Cardiac fibroblast (primary cell): ENCODE measurements around the gene FAM3C.
"Not testable (repeated sequence)": the region's sequence is repeated elsewhere in the genome, so short reads cannot be mapped to it uniquely, and the experiment has no call there.

Experiments
- DNase-seq, 2 donors: peaks; one replicate each; pipeline versions ENCODE4 v3.0.0 to v3.0.0-alpha.2; 2010; ENCODE audit warnings: low read depth in 2 of 2
- H3K4me3 ChIP-seq, 2 donors: replicated peaks in 1 of 2; 1 replicate in 1 of 2; 2 replicates in 1 of 2; pipeline ENCODE4 v1.5.1; 2011; ENCODE audit warnings: low read depth in 2 of 2, low read length in 2 of 2, mild to moderate bottlenecking in 2 of 2, moderate library complexity in 1 of 2
- CTCF ChIP-seq: IDR thresholded peaks from one replicate; pipeline ENCODE4 v1.5.1; 2011; ENCODE audit warnings: low read depth, mild to moderate bottlenecking, low read length, inconsistent platforms

The FAM3C gene

GRCh38 chr7:121328508-121329190 lies 67.5 kb downstream of the FAM3C start, which contains the start of gene WNT16:
Gene WNT16 (plus strand): TSS chr7:121329000. CDS start chr7:121329293, 293 bp downstream.
- TF ChIP-seq CTCF: no peak
- H3K4me3 ChIP-seq: peak within 1 kb of the TSS; percentile 39 to 49
- DNase-seq: no peak

GRCh38 chr7:121327671-121328070 lies 68.4 kb downstream of the FAM3C start:
- no peak overlapping the region for H3K4me3 ChIP-seq
- no peak for DNase-seq
- TF ChIP-seq CTCF: no peak

- no peak overlapping the region for H3K4me3 ChIP-seq
- DNase-seq: no peak
- TF ChIP-seq CTCF: no peak
These were observed 72.4 kb downstream of the FAM3C start for GRCh38 chr7:121323515-121324302.

- no peak for DNase-seq
- no peak for TF ChIP-seq CTCF
- no peak overlapping the region for H3K4me3 ChIP-seq
These were observed 73.6 kb downstream of the FAM3C start for GRCh38 chr7:121322460-121322859.

- H3K4me3 ChIP-seq, DNase-seq: not testable (repeated sequence)
These were observed 80.9 kb downstream of the FAM3C start for GRCh38 chr7:121315170-121315569.

- no peak overlapping the region for H3K4me3 ChIP-seq
- peak; percentile 59 to 68 for DNase-seq
- no peak for TF ChIP-seq CTCF
These were observed 82.1 kb downstream of the FAM3C start for GRCh38 chr7:121313793-121314676.
